Neural cell (in vitro differentiated cells): ENCODE measurements around the gene TNS2.

Experiments
- SMC3 ChIP-seq: fragments of 450-650 bp; conservative IDR thresholded peaks from 2 replicates; pipeline ENCODE4 v1.6.1; 2014; ENCODE audit warnings: antibody characterized with exemption, mild to moderate bottlenecking, moderate library complexity; ENCODE audit not compliant: poor library complexity
- TF ChIP-seq, protein P1 (sequence below): fragments of 450-650 bp; IDR thresholded peaks from 2 replicates; pipeline ENCODE4 v1.5.1; 2014; ENCODE audit warnings: antibody characterized with exemption, mild to moderate bottlenecking, moderate library complexity; ENCODE audit not compliant: poor library complexity, severe bottlenecking

DNA sequence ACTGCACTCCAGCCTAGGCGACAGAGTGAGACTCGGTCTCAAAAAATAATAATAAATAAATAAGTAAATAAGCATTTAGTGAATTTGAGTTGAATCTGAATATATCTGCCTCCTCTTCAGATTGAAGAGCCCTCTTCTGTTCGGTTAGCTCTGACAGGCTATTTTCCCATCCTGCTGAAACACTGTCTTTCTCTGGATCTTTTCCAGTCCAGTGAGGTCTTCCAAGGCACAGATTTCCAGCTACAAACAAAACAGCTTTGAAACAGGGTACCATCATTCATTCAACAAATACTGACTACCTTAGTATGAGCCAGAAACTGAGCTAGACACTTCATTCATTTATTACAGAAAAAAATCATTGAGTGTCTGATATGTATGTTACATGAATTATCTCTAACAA is 36.5 kb downstream of the TNS2 start:
- TF ChIP-seq, protein P1, sequence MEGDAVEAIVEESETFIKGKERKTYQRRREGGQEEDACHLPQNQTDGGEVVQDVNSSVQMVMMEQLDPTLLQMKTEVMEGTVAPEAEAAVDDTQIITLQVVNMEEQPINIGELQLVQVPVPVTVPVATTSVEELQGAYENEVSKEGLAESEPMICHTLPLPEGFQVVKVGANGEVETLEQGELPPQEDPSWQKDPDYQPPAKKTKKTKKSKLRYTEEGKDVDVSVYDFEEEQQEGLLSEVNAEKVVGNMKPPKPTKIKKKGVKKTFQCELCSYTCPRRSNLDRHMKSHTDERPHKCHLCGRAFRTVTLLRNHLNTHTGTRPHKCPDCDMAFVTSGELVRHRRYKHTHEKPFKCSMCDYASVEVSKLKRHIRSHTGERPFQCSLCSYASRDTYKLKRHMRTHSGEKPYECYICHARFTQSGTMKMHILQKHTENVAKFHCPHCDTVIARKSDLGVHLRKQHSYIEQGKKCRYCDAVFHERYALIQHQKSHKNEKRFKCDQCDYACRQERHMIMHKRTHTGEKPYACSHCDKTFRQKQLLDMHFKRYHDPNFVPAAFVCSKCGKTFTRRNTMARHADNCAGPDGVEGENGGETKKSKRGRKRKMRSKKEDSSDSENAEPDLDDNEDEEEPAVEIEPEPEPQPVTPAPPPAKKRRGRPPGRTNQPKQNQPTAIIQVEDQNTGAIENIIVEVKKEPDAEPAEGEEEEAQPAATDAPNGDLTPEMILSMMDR, result no peak
- no peak for TF ChIP-seq SMC3
